Left renal pelvis (tissue), 4 donors: Measurements from ENCODE around the gene SLC35B4. TPM values are rescaled to one million over a fixed set of nuclear protein-coding genes. Genes with fewer than 3 reads are reported as not detected.

ENCODE experiments used
- DNase-seq, 4 donors: peaks; one replicate each; pipeline ENCODE4 v3.0.0-alpha.2; 2013; ENCODE audit warnings: low read depth in 4 of 4, low spot score in 3 of 4
- polyA plus RNA-seq, 4 donors: library from polyadenylated mRNA; unstranded; fragments of 120-200 nt; gene quantifications; one replicate each; pipeline ENCODE4 v1.2.1, GENCODE V29; 2013; ENCODE audit not compliant: insufficient read length in 4 of 4

Gene SLC35B4
- polyA plus RNA-seq, 4 donors = 23.0 to 28.9 (median 24.6) TPM

DNA sequence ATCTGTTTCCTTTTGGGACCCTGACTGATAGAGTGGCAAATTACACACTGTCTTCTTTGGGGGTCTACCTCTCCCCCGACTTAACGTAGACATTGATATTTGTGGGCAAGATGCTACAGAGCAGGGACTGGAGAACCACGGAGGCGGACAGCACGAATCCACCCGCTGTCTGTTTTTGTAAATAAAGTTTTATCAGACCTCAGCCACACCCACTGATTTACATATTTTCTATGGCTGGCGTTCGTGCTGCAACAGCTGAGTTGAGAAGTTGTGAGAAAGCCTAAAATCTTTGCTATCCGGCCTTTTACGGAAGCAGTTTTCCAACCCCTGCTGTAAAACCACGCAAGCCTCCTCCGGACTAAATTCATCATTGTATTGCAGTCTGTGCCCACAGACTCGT lies 17.2 kb upstream of the SLC35B4 start:
- DNase-seq = no peak

DNA sequence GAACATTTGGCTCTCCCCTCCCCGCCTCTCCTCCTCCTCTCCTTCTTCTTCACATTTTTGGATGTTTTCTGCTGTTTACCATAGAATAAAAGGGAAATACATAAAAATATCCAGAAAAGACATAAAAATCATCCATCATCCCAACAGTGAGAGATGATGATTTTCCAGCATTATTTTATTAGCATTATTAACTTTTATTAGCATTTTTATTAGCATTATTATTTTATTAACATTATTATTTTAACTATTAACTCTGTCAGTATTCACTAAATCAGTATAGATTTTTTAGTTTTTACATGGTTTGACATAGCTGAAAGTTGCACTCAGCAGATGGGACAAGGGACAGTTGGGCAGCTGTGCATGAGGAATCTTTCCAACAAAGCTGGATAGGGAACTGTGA lies 16.2 kb upstream of the SLC35B4 start:
- DNase-seq = no peak

DNA sequence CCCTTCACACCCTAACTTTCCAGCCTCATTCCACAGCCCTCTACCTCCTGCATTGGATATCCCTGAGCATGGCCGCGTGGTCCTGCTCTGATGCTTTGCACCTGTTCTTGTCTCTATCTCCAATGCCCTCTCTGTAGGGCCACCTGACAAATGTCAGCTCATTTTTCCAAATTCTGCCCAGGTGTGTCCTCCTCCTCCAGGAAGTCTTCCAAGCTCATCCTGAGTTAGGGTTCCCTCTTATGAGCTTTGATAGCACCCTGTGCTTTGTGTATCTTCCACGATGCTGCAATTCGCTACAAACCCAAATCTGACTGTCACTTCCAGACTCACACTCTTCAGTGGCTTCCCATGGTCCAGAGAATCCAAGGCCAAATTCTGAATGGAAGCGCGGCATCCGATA lies 14.7 kb upstream of the SLC35B4 start:
- no peak for DNase-seq

DNA sequence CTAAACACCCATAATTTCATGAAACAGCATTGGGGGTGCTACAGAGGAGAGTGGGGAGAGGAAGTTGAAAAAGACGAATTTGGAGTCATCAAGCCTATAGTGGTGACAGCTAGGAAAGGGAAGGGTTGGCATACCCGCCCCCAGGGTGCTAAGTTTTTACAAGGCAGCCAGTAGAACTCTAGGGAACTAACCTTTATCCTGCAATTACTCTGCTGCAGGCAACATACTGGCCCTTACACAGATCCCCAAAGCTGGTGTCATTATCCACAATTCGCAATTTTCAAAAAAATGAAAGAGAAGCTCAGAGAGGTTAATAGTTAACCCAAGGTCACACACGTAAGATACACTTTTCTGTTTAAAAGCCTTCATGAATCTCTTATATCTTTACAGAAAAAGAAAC lies 14.2 kb upstream of the SLC35B4 start:
- DNase-seq = no peak

DNA sequence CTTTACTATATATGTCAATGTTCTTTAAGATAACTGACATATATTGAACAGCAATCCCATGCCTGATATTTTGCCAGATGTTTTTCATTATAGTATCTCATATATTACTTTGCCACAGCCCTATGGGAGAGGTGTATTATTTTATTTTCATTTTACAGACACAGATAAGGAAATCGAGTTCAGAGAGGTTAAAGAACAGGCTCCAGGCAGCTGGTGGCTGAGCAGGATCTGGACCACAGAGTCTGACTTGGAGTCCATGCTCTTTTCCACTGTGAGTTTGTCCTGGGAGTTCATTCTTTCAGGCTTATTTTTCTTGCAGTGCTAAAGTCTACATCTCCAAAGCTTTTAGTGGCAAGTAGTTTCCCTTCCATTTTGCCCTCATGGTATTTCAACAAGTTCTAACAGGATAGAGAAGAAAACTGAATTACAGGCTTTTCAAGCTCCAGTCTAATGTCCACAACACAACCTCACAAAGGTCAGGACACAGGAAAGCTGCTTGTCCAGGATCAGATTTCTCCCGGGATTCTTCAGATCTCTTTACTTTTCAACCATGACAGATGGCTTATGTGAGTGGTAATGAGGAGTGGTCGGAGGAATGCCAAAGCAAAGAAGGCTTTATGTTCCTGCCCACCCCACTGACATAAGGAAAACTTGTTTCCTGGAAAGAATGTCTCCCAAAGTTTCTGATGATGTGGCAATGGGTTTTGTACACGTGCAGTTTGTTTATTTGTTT lies 13.1 kb upstream of the SLC35B4 start:
- no peak for DNase-seq

DNA sequence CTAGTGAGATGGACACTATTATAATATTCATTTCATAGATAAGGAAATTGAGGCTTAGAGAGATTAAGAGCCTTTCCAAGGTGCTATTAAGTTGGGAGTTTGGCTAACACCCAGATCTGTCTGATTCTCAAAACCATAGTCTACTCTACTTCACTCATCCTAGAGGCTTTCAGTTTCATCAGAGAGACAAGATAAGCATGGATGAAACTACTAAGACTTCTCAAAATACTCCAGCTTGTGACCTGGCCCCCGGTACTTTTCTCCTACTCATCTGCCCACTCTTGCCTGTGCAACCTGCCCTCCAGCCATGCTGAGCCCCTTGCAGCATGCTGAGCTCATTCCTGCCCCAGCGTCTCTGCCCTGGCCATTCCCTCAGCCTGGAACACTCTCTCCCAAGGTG lies 12.2 kb upstream of the SLC35B4 start:
- no peak for DNase-seq

DNA sequence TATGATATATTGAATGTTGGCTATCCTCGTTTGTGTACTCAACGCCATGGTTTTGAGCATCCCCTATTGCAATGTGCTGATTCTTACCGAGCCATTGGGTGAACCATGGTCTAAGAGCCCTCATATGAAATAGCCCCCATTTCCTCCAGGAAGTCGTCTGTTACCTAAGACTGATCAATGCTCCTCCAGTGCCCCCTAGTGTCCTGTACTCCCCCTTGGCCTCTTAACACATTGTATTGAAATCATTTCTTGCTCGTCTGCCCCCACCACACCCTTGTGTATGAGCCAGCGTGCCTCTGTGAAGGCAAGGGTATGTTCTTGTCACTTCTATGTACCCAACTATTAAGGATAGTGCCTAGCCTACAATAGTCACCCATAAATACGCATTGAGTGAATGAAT lies 11.2 kb upstream of the SLC35B4 start:
- no peak for DNase-seq

DNA sequence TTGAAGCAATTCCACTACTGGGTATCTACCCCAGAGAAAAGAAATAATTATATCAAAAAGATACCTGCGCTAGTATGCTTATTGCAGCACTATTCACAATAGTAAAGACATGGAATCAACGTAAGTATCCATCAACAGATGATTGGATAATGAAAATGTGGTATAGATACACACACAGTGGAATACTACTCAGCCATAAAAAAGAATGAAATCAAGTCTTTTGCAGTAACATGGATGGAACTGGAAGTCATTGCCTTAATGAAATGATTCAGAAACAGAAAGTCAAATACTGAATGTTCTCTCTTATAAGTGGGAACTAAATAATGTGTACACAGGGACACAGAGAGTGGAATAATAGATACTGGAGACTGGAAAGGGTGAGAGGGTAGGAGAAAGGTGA lies 7.4 kb upstream of the SLC35B4 start:
- no peak for DNase-seq

DNA sequence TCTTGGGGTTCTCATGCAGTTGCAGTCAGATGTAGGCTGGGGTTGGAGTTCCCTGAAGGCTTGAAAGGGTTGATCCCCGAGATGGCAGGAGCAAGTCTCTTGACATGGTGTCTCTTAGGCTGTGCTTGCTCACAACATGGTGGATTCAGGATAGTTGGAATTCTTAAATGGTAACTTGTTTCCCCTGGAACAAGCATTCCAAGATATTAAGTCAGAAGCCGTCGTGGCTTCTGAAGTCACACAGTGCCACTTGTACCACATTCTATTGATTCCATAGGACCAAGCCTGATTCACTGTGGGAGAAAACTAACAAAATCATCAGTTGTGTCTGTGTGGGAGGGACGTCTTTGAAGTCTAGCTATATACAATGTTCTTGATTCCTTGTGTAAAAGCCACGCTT lies 3.5 kb upstream of the SLC35B4 start:
- no peak for DNase-seq

DNA sequence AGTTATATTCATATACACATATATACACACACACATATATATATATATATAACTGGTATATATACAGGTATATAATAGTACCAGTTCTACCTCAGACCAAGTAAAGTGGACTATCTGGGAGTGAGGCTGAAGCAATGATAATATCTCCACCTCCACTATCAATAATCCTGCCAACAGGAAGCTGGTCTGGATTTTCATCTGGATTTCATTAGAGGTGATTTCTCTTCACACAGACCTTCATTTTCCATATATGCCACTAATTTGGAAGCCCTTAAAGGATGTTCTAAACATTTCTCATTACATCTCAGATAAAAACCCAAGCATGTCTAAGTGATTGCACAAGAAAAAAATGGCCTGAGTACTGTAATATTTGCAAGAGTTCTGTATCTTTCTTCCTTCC lies 1.7 kb upstream of the SLC35B4 start:
- DNase-seq = no peak

DNA sequence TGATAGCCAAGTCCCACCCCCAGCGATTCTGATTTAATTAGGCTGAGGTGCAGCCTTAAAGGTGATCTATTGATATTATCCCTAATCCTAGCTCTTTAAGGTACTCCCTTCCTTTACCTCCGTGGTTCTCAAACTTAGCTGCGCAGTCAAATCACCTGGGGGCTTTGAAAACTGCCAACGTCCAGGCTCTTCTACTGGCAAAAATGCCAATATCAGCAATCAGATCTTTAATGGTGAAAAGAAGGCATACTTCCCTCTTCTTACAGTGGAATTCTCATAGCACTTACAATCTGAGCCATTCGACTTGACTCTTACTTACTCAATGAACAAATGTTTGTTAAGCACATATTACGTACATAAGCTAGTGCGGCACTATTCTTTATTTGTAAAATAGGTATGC lies 704 bp upstream of the SLC35B4 start:
- no peak for DNase-seq

DNA sequence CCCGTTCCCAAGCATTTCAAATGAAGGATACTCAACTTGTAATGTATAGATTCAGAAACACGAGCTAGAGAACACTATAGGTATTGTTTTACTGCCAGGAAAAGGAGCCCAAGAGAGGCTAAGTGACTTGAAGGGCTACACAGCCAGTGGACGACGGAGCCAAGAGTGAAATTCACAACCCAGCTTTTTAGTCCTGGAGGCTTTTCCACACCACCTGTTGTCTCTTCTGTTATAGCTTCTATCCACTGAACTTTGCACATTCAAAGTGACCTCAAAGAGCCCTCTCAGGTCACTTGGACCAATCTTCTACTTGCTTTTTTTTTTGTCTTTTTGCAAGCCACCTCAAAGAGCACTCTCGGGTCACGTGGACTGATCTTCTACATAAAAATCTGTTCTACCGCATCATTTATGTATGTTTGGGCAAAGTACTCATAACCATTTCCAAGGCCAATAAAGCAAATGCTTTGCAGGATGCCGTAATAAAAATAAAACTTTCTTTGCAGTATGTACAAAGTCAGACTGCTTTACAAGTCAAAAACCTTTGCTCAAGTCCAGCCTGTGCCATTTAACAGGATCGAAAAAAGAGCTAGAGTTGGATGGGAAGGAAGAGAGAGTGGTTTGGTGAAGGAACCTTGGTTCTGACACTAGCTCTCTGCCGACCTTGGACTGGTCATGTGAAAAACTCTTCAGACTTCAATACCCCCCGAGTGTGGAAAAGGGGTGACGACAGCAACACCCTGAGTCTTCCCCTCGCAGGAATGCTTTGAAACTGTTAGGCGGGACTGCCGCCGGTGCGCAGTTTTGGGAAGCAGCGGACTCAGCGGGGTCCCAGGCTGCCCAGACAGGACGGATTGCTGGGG lies 821 bp downstream of the SLC35B4 start:
- DNase-seq = no peak

DNA sequence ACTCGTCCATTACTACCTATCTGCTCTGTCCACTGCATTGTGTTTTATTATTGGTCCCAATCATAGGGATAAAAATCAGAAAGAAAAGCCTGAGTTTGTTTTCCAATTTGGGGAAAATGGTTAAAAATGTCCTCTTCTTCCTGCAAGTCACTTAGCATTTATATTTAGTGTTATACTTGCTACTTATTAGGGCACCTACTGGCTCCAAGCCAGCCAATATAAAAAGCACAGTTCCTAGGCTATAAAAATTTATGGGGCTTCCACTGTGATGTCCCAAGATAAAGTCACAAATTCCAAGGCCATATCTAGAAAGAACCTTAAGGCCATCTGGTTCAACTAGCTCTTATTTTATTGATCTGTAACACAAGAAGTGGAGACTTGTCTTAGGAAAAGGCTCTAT lies 3.2 kb downstream of the SLC35B4 start:
- no peak for DNase-seq

DNA sequence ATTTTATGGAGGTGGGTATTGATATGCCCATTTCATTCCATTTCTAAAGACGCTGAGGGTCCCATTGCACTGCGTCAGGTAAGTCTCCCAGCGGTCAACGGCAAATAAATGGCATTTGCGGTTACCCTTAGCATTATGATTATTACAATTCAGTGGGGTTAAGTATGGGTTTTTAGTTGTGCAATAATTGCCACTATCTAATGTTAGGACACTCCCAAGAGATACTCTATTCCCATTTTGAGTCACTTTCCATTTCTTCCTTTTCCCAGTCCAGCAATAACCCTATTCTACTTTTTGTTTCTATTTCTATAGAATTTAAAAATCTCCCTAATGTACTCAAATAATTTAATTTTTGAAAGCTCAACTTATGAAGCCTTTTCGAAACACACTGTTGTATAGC lies 4.0 kb downstream of the SLC35B4 start:
- no peak for DNase-seq

DNA sequence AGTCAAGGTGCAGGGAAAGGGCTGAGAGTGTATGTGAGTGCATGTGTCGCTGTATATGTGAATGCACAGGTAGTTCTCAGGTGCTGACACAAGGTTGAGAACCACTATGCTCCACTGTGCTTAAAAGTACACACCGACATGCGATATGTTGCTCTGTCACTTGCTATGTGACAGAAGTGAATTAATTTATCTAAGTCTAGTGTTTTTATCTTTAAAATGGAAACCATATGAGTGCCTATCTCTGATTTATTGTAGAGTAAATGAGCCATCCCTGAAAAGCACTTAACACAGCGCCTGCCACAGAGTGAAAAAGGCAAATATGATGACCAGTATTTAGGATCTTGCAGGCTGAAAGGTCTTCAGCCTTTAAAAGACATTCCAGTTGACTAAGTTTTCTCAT lies 4.9 kb downstream of the SLC35B4 start:
- no peak for DNase-seq

DNA sequence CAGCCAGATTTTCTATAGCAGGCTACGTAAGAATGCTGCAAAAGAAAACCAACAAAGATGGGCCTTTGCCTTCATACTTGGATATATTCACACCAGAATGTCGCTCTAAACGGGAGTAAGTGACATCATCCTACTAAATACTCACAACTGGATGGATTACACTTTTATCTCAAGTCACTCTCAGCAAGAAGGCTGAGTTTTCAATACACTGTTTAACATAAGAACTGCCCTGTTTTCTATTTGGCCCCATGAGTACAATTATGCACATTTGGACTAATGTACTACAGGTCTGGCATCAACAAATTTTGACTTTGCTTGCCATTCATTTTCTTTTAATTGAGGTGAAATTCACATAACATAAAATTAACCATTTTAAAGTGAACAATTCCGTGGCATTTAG lies 8.2 kb downstream of the SLC35B4 start:
- no peak for DNase-seq

DNA sequence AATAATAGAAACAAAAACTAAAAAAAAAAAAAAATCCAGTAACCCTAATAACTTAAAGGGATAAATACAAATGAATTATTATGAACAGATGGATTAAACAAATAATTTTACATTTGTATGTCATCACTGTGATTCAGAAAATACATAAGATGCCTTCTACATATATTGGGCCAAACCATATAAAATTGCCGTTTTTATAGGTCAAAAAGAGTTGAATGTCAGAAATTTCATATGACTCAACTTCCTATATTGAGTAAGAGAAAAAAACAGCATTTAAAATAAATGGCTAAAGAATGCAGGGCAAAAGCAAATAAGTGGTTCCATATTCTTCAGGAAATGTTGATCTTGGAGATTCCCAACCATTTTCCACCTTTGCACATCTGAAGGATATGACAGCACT lies 9.4 kb downstream of the SLC35B4 start:
- DNase-seq = no peak

DNA sequence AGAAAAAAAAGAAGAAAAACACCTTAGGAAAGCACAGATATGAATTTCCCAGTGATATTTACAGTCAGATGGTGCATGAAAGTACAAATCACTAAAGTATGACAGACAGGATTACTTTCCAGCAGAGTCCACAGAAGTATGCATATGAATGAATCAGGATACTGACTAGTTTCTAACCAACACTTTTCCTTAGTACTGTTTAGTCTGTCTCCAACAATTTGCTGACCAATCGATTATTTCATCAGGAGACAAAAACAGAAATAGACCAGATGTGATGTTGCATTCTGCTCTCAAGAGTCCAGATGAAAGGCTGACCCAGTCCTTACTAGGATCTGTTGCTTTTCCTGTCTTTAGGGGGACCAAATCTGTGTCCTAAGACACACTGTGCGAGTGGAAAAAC lies 14.6 kb downstream of the SLC35B4 start:
- no peak for DNase-seq

DNA sequence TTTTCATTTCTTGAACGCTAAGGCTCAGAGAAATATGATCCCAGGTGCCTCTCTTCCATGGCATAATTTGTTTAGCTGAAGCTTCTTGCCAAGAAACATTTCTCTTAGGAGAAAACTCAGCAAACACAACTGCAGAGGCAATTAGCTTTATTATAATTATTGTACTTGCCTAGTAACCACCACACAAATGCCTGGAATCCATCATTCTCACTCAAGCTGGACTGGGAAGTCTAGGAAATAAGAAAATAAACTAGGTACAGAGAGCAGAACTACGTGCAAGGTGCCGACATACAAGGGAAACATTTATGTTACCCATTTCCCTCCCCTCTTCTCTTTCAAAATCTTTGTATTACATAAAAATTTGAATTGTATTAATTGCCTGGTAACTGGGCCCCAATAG lies 15.1 kb downstream of the SLC35B4 start:
- no peak for DNase-seq

DNA sequence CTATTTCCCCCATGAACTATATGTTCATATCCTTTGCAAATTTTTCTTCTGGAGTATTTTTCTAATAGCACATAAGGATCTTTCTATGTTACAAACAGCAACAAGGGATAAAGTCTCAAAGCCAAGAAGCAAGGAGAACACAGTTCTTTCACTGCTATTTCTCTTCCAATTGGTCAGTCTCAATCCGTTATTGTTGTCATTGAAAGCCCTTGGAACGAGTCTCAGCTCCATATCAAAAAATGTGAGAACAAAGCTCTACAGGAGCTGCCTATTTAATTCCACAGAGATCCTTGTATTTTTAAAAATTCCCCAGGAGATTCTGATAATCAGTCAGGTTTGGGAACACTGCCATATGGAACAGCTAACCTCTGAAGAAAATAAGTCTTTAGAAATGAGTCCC lies 15.7 kb downstream of the SLC35B4 start:
- no peak for DNase-seq

DNA sequence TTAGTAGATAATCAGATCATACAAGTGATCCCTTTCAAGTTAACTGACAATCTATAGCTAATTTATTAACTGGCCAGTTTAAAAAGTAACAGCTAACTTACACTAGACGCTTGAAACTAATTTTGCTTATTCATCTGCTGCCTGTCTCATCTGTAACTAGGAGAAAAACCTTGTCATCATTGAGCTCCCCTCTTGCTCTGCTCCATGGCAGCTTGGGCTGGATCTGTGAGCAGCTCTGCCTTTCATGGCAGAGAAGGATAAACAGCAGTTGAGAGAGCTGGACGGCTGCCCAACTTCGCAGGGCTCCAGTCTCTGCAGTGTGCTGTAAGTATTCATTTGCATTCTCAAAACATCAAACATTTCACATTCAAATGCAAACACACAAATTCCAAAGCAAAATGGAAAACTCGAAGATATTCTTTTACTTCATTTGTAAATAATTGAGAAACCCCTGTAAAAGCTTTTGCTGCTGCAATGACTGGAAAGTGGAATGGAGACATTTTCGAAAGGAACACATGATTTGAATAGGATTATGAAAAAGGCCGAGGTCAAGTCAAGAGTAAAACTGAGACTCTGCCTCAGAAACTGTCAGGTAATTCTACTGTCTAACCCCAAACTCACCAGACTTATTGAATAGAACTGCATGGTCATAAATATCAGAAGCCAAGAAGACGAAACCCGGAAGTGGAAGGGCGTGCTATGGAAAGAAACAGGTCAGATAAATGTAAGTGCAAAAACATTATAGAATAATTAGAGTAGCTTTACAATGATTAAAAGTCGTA lies 17.6 kb downstream of the SLC35B4 start:
- DNase-seq = no peak

DNA sequence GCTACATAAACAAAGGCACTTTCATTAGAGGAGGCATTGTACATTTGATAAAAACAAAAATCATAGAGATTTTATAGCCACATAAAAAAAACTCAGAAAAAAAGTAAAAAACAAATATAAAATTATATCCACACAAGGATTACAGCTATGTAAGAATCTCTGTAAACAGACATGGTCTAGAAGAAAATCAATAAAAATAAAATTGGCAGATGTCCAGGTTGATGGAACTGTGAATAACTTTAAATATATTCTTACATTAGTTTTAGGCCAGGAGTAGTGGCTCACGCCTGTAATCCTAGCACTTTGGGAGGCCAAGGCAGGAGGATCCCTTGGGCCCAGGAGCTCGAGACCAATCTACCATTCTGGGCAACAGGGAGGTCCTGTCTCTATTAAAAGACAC lies 19.2 kb downstream of the SLC35B4 start:
- no peak for DNase-seq
